Astrocyte (in vitro differentiated cells and primary cell): Measurements from ENCODE around the gene ACTA2. TPM values are rescaled to one million over a fixed set of nuclear protein-coding genes. Genes with fewer than 3 reads are reported as not detected.

Experiments used
- DNase-seq: peaks from one replicate; pipeline ENCODE4 v3.0.0-alpha.2; 2010; ENCODE audit warnings: low read depth
- FAIRE-seq: peaks from 2 replicates; lab custom pipeline; 2011; peaks lifted over from hg19 to GRCh38; lab: Jason Lieb, UNC
- H2AFZ ChIP-seq: 2 replicates; pipeline ENCODE4 v1.6.0; 2012; ENCODE audit warnings: low read depth, low read length, inconsistent platforms
- H3K27ac ChIP-seq: 2 replicates; pipeline ENCODE4 v1.5.1; 2011; ENCODE audit warnings: low read depth, low read length, inconsistent platforms
- H3K27me3 ChIP-seq: 2 replicates; pipeline ENCODE4 v1.6.0; 2011; ENCODE audit warnings: low read length, inconsistent platforms; ENCODE audit not compliant: insufficient read depth
- H3K36me3 ChIP-seq: 2 replicates; pipeline ENCODE4 v1.5.1; 2011; ENCODE audit warnings: low read length, inconsistent platforms; ENCODE audit not compliant: insufficient read depth
- H3K4me1 ChIP-seq: 2 replicates; pipeline ENCODE4 v1.5.1; 2011; ENCODE audit warnings: low read length, inconsistent platforms; ENCODE audit not compliant: insufficient read depth
- H3K4me2 ChIP-seq: 2 replicates; pipeline ENCODE4 v1.6.0; 2012; ENCODE audit warnings: low read length, inconsistent platforms
- H3K4me3 ChIP-seq: 2 replicates; pipeline ENCODE4 v1.5.1; 2011; ENCODE audit warnings: low read depth, mild to moderate bottlenecking, low read length, inconsistent platforms; ENCODE audit not compliant: insufficient read depth
- H3K79me2 ChIP-seq: 2 replicates; pipeline ENCODE4 v1.6.0; 2012; ENCODE audit warnings: mild to moderate bottlenecking, low read length, inconsistent platforms; ENCODE audit not compliant: insufficient read depth
- H3K9ac ChIP-seq: 2 replicates; pipeline ENCODE4 v1.6.0; 2012; ENCODE audit warnings: mild to moderate bottlenecking, low read length, inconsistent platforms
- H3K9me3 ChIP-seq: 2 replicates; pipeline ENCODE4 v1.5.1; 2012; ENCODE audit warnings: low read depth, mild to moderate bottlenecking, low read length, inconsistent platforms; ENCODE audit not compliant: insufficient read depth
- H4K20me1 ChIP-seq: 2 replicates; pipeline ENCODE4 v1.6.0; 2012; ENCODE audit warnings: low read length, inconsistent platforms; ENCODE audit not compliant: insufficient read depth
- H3K27ac Mint-ChIP-seq: one replicate; pipeline ENCODE4 v1.8.0; 2021; ENCODE audit warnings: mild to moderate bottlenecking, mixed read lengths; ENCODE audit not compliant: unreplicated experiment
- H3K27me3 Mint-ChIP-seq: one replicate; pipeline ENCODE4 v1.8.0; 2021; ENCODE audit warnings: low read depth, mixed read lengths; ENCODE audit not compliant: unreplicated experiment
- H3K36me3 Mint-ChIP-seq: one replicate; pipeline ENCODE4 v1.8.0; 2021; ENCODE audit warnings: low read depth, mixed read lengths; ENCODE audit not compliant: unreplicated experiment
- H3K4me1 Mint-ChIP-seq: one replicate; pipeline ENCODE4 v1.8.0; 2021; ENCODE audit warnings: low read depth, mixed read lengths; ENCODE audit not compliant: unreplicated experiment
- H3K4me3 Mint-ChIP-seq: one replicate; pipeline ENCODE4 v1.8.0; 2021; ENCODE audit warnings: mild to moderate bottlenecking, moderate library complexity, mixed read lengths; ENCODE audit not compliant: unreplicated experiment
- H3K9me3 Mint-ChIP-seq: one replicate; pipeline ENCODE4 v1.8.0; 2021; ENCODE audit warnings: mild to moderate bottlenecking, mixed read lengths; ENCODE audit not compliant: unreplicated experiment
- EZH2 ChIP-seq: IDR thresholded peaks from 2 replicates; pipeline ENCODE4 v1.6.1; 2012; ENCODE audit warnings: mild to moderate bottlenecking, low read length, inconsistent platforms; ENCODE audit not compliant: insufficient read depth
- total RNA-seq: library from RNA; stranded (reverse); gene quantifications from 2 replicates; pipeline ENCODE4 v1.2.1, GENCODE V29; 2021
- TF ChIP-seq, protein P1 (sequence below): IDR thresholded peaks from 2 replicates; pipeline ENCODE4 v1.5.1; 2011; ENCODE audit warnings: low read depth, mild to moderate bottlenecking, inconsistent platforms, low read length, moderate library complexity; ENCODE audit not compliant: insufficient read depth

Gene ACTA2
- total RNA-seq, 1 donor from 2014 or later, result 345 TPM

DNA sequence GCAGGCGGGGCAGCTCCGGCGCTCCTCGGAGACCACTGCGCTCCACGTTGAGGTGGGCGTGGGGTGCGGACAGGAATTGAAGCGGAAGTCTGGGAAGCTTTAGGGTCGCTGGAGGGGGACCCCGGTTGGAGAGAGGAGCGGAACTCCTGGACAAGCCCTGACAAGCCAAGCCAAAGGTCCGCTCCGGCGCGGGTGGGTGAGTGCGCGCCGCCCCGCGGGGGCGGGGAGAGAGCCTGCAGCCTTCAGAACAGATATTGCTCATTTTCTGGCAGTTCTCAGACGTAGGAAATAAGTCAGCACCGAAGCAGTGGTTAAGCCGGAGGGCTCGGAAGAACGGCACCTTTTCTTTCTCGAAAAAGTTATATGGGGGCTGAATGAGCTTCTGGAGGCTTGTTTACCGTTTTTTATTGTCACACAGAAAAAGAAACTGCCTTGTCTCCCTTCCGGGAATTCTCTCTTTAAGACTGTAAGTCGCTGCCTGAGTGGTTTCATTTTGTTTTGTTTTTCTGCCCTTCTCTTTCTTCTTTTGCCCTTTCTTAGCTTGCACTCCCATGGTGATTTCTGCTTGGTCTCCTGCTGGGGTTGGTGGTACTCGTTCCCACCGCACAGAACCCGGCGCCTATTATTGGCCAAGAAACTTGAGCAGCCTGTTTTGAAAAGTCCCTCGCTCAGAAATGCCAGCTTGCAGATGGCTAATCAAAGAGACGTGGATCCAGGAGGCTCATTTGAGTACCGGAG is 38.8 kb upstream of the ACTA2 start:
- peak; percentile 70 for DNase-seq
- Histone ChIP-seq H3K9me3 (no peaks in the 10 kb centered on the region), H3K4me3 (peak overlapping the region; percentile 97), H4K20me1 (peaks cover 22% of the 10 kb centered on the region), H2AFZ (peak overlapping the region; percentile 81), H3K36me3 (no peaks in the 10 kb centered on the region), H3K27ac (peak overlapping the region; percentile 55), H3K79me2 (peaks cover 51% of the 10 kb centered on the region), H3K27me3 (no peaks in the 10 kb centered on the region), H3K4me1 (peaks cover 19% of the 10 kb centered on the region), H3K9ac (peak overlapping the region; percentile 87), H3K4me2 (peak overlapping the region; percentile 96)
- H3K27ac Mint-ChIP-seq, result peak overlapping the region; percentile 80
- no peak for TF ChIP-seq EZH2
- TF ChIP-seq, protein P1, sequence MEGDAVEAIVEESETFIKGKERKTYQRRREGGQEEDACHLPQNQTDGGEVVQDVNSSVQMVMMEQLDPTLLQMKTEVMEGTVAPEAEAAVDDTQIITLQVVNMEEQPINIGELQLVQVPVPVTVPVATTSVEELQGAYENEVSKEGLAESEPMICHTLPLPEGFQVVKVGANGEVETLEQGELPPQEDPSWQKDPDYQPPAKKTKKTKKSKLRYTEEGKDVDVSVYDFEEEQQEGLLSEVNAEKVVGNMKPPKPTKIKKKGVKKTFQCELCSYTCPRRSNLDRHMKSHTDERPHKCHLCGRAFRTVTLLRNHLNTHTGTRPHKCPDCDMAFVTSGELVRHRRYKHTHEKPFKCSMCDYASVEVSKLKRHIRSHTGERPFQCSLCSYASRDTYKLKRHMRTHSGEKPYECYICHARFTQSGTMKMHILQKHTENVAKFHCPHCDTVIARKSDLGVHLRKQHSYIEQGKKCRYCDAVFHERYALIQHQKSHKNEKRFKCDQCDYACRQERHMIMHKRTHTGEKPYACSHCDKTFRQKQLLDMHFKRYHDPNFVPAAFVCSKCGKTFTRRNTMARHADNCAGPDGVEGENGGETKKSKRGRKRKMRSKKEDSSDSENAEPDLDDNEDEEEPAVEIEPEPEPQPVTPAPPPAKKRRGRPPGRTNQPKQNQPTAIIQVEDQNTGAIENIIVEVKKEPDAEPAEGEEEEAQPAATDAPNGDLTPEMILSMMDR, result no peak
- peak overlapping the region; percentile 98 for H3K4me3 Mint-ChIP-seq
- H3K36me3 Mint-ChIP-seq, result no peaks in the 10 kb centered on the region
- H3K4me1 Mint-ChIP-seq, result peaks cover 23% of the 10 kb centered on the region
- FAIRE-seq, result no peak
- no peaks in the 10 kb centered on the region for H3K9me3 Mint-ChIP-seq
- H3K27me3 Mint-ChIP-seq, result no peaks in the 10 kb centered on the region

DNA sequence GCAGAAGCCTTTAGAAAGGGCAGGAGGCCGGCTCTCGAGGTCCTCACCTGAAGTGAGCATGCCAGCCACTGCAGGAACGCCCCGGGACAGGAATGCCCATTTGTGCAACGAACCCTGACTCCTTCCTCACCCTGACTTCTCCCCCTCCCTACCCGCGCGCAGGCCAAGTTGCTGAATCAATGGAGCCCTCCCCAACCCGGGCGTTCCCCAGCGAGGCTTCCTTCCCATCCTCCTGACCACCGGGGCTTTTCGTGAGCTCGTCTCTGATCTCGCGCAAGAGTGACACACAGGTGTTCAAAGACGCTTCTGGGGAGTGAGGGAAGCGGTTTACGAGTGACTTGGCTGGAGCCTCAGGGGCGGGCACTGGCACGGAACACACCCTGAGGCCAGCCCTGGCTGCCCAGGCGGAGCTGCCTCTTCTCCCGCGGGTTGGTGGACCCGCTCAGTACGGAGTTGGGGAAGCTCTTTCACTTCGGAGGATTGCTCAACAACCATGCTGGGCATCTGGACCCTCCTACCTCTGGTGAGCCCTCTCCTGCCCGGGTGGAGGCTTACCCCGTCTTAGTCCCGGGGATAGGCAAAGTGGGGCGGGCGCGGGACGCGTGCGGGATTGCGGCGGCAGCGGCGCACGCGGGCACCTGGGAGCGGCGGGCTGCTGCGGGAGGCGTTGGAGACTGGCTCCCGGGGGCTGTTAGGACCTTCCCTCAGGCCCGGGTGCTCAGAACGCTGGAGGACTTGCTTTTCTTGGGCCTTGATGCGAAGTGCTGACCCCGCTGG is 38.0 kb upstream of the ACTA2 start, which contains the start of gene FAS:
TSS of gene FAS (plus strand) at position 415 of the 777 bp plus-strand sequence. CDS start at position 494, 79 bp downstream.
- peak within 1 kb of the TSS; percentile 81 for H2AFZ ChIP-seq
- peak within 1 kb of the TSS; percentile 98 for H3K4me3 Mint-ChIP-seq
- H3K27ac ChIP-seq, result peak within 1 kb of the TSS; percentile 55
- no peak for TF ChIP-seq EZH2
- TF ChIP-seq, protein P1, result no peak
- H3K36me3 ChIP-seq, result no peaks in the 10 kb centered on the region
- H3K4me1 ChIP-seq, result peaks cover 19% of the 10 kb centered on the region
- H3K9me3 Mint-ChIP-seq, result no peaks in the 10 kb centered on the region
- peaks cover 23% of the 10 kb centered on the region for H3K4me1 Mint-ChIP-seq
- H3K36me3 Mint-ChIP-seq, result no peaks in the 10 kb centered on the region
- peak within 1 kb of the TSS; percentile 97 for H3K4me3 ChIP-seq
- DNase-seq (peak; percentile 45), FAIRE-seq (no peak)
- H3K27me3 Mint-ChIP-seq, result no peaks in the 10 kb centered on the region
- H3K4me2 ChIP-seq, result peak within 1 kb of the TSS; percentile 96
- no peaks in the 10 kb centered on the region for H3K27me3 ChIP-seq
- peaks cover 22% of the 10 kb centered on the region for H4K20me1 ChIP-seq
- peaks cover 43% of the 10 kb centered on the region for H3K79me2 ChIP-seq
- H3K27ac Mint-ChIP-seq, result peak within 1 kb of the TSS; percentile 83
- peak within 1 kb of the TSS; percentile 87 for H3K9ac ChIP-seq
- no peaks in the 10 kb centered on the region for H3K9me3 ChIP-seq
